ENCODE measurements around the gene PPP1R1C. TPM values are rescaled to one million over a fixed set of nuclear protein-coding genes. Genes with fewer than 3 reads are reported as not detected.

PPP1R1C gene
- total and polyA plus RNA-seq, 3 donors from 2014 or later = 16.4 to 98.9 (median 26.2) TPM

- Histone ChIP-seq H3K27ac (no peak overlapping the region), H3K4me3 (no peak overlapping the region), H3K27me3 (no peaks in the 10 kb centered on the region), H3K9me3 (no peaks in the 10 kb centered on the region), H3K4me1 (no peaks in the 10 kb centered on the region), H3K36me3 (ENCODE audit: low read depth, missing control alignments) (no peaks in the 10 kb centered on the region)
- TF ChIP-seq CTCF (IDR thresholded peaks at IDR 0.05) = no peak
- no peak for TF ChIP-seq POLR2A (IDR thresholded peaks at IDR 0.05)
- DNase-seq = no peak
- intact Hi-C loops (cut with DNase I; ENCODE audit: low total_unique reads) = no loop called here
- WGBS, 2 donors = 77 to 82% methylated on average over 8 of the region's 8 CpGs
Measured at GRCh38 chr2:181944914-181945291, 40.8 kb upstream of the PPP1R1C start.

GRCh38 chr2:181946444-181947127, 39.1 kb upstream of the PPP1R1C start:
- no peak for TF ChIP-seq CTCF (IDR thresholded peaks at IDR 0.05)
- TF ChIP-seq POLR2A (IDR thresholded peaks at IDR 0.05) = no peak
- Histone ChIP-seq H3K36me3 (ENCODE audit: low read depth, missing control alignments) (no peaks in the 10 kb centered on the region), H3K27me3 (no peaks in the 10 kb centered on the region), H3K9me3 (no peaks in the 10 kb centered on the region), H3K27ac (no peak overlapping the region), H3K4me3 (no peak overlapping the region), H3K4me1 (no peaks in the 10 kb centered on the region)
- no peak for DNase-seq
- WGBS, 2 donors = 84 to 87% methylated on average over 1 of the region's 1 CpG
- intact Hi-C loops (cut with DNase I; ENCODE audit: low total_unique reads) = no loop called here

GRCh38 chr2:181947273-181947672, 38.4 kb upstream of the PPP1R1C start:
- intact Hi-C loops (cut with DNase I; ENCODE audit: low total_unique reads) = no loop called here
- H3K9me3 ChIP-seq = no peaks in the 10 kb centered on the region
- H3K27me3 ChIP-seq = no peaks in the 10 kb centered on the region
- H3K36me3 ChIP-seq (ENCODE audit: low read depth, missing control alignments) = no peaks in the 10 kb centered on the region
- DNase-seq = no peak
- no peak overlapping the region for H3K4me3 ChIP-seq
- H3K4me1 ChIP-seq = no peaks in the 10 kb centered on the region
- H3K27ac ChIP-seq = no peak overlapping the region
- no peak for TF ChIP-seq CTCF (IDR thresholded peaks at IDR 0.05)
- TF ChIP-seq POLR2A (IDR thresholded peaks at IDR 0.05) = no peak

GRCh38 chr2:181948227-181948626, 37.4 kb upstream of the PPP1R1C start:
- TF ChIP-seq CTCF (IDR thresholded peaks at IDR 0.05) (no peak), POLR2A (IDR thresholded peaks at IDR 0.05) (no peak)
- intact Hi-C loops (cut with DNase I; ENCODE audit: low total_unique reads) = no loop called here
- no peaks in the 10 kb centered on the region for H3K27me3 ChIP-seq
- H3K36me3 ChIP-seq (ENCODE audit: low read depth, missing control alignments) = no peaks in the 10 kb centered on the region
- WGBS, 2 donors = 90 to 91% methylated on average over 2 of the region's 2 CpGs
- no peak overlapping the region for H3K4me3 ChIP-seq
- H3K9me3 ChIP-seq = no peaks in the 10 kb centered on the region
- no peak overlapping the region for H3K27ac ChIP-seq
- DNase-seq = no peak
- H3K4me1 ChIP-seq = no peaks in the 10 kb centered on the region

GRCh38 chr2:181949047-181949446, 36.6 kb upstream of the PPP1R1C start:
- Histone ChIP-seq H3K27me3 (no peaks in the 10 kb centered on the region), H3K4me1 (peaks cover 4% of the 10 kb centered on the region), H3K4me3 (no peak overlapping the region), H3K27ac (no peak overlapping the region), H3K36me3 (ENCODE audit: low read depth, missing control alignments) (no peaks in the 10 kb centered on the region), H3K9me3 (no peaks in the 10 kb centered on the region)
- no peak for DNase-seq
- intact Hi-C loops (cut with DNase I; ENCODE audit: low total_unique reads) = no loop called here
- no peak for TF ChIP-seq POLR2A (IDR thresholded peaks at IDR 0.05)
- no peak for TF ChIP-seq CTCF (IDR thresholded peaks at IDR 0.05)

Measured in testis (tissue), 3 donors.